HG03045 (cell line): ENCODE measurements around the gene B9D1.

Source experiments
- ATAC-seq: cut with Tn5 transposase; IDR thresholded peaks from one replicate; pipeline ENCODE4 v1.9.1; 2021; ENCODE audit warnings: mild to moderate bottlenecking, moderate library complexity; ENCODE audit not compliant: unreplicated experiment

Gene B9D1

DNA sequence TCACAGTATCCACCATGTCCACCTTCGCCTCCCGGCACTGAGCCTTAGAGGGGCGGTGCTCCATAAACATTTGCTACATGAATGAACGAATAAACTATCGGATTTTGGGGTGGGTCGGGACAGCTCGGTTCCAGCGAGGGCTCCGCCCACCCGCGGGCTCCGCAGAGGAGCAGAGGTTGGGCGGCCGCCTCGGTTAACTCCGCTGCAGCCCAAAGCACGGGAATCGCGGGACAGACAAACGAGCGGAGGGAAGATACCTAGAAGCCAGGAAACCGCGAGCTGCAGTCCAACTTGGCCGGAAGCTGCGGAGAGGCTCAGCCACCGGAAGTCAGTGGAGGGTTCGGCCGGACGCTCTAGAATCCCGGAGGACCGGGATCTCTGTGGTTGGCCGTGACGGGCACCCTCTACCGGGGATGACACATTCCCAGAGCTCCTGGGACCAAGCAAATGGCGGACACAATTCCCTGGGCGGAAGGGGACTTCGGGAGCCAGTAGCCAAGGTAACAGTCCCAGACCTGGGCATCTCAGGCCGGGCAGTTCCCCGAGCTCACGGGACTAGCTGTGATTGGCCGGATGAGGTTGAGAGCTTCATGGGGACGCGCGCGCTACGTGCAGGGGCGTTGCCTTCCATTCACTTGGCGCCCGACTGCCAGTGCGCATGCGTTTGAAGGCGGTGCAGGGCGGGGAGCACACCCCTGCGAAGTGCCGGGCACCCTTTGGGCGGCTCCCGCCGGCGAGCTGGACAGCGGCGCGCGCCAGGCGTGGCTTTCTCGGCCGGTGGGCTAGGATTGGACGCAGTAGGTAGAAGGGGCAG is 15.3 kb upstream of the B9D1 start:
- peak; percentile 92 for ATAC-seq

DNA sequence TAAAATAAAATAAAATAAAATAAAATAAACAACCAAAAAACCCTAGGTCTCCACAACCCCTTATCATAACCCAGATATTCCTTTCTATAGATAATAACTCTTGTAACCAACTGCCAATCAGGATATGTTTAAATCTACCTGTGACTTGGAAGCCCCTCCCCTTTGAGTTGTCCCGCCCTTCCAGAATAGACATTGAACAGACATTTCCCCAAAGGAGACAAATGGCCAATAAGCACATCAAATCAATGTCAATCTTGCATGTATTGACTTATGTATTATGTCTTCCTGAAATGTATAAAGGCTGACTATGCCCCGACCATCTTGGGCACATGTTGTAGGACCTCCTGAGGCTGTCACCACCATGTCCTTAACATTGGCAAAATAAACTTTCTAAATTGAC is 14.3 kb upstream of the B9D1 start:
- no peak for ATAC-seq

DNA sequence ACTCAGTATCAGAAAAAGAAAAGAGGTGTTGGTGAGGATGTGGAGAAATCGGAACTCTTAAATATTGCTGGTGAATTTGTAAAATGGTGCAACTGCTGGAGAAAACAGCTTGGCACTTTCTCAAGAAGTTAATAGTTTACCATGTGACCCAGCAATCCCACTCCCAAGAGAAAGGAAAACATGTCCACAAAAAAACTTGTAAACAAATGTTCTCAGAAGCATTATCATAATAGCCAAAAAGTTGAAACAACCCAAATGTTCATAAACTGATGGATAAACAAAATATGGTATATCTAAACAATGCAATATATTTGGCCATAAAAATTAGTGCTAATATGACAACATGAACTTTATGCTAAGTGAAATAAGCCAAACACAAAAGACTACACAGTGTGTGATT is 13.2 kb upstream of the B9D1 start:
- no peak for ATAC-seq

DNA sequence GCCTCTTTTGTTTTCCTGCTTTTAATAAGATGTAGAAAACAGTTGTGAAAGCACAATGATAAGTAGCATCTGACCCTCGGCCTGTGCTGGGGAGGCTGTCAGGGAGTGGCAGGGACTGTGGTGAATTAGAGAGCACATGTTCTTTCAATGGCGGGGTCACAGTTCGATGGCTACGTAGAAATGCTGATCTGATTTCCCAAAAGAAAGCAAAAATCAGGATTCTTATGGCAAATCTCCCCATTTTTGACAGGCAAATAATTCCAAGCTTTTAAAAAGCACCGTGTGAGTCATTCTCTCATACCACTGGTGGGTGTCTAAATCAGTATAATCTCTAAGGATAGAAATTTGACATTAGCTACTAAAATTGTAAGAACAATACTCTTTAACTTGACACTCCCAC is 11.6 kb upstream of the B9D1 start:
- no peak for ATAC-seq

DNA sequence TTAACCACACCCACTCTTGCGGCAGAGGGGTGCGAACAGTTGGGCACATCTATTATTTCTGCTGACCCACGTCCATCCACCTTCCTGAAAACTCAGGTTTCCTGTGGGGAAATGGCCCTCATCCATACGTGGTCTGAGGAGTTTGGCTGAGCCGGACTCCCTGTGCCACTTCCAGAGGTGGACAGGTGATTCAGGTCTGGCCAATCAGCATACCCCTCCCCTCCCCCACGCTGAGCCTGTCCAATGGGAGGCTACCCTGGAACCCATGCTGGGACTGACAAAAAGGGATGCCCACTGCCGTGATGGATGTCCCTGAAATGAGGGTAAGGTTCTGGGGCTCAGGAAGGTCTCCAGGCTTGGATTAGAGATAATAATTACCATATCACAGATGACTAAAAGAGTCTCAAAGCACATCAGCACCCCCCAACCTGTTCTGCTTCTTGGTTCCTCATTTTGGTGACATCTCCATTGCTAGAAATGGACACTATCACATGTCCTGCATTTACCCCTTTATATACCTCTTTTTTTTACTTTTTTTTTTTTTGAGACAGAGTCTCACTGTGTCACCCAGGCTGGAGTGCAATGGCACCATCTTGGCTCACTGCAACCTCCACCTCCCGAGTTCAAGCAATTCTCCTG is 10.5 kb upstream of the B9D1 start:
- ATAC-seq = no peak

DNA sequence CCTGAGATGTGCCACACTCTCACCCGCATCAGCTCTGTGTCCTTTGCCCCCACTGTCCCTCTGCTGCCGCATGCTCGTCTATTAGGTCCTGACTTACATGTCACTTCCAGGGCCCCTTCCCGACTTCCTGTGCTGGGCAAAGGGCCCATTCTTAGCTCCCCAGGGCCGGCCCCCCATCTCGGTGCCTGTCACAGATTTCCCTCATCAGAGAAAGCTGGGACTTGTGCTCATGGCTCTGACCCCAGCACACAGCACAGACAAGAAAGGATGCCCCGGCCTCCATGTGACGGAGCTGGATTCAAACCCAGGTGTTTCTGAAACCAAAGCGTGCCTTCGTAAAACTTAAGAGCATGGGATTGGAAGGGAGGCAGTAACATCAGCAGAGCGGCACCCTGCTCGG is 9.9 kb upstream of the B9D1 start:
- ATAC-seq = no peak

DNA sequence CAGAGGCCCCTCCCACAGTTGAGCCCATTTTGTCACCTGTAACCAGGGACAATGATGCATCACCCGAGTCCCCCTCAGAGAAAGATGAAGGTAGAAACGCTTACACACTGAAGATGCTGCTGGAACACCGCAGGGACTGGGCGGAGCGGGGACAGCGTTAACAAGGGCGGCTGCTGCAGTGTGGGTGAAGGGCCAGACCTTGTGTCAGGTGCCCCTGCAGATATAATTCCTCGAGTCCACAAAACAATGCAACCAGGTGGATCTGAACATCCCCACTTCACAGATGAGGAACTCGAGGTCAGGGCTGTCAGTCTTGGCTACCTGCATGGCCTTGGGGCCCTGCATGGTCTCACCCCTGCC is 9.5 kb upstream of the B9D1 start:
- no peak for ATAC-seq

DNA sequence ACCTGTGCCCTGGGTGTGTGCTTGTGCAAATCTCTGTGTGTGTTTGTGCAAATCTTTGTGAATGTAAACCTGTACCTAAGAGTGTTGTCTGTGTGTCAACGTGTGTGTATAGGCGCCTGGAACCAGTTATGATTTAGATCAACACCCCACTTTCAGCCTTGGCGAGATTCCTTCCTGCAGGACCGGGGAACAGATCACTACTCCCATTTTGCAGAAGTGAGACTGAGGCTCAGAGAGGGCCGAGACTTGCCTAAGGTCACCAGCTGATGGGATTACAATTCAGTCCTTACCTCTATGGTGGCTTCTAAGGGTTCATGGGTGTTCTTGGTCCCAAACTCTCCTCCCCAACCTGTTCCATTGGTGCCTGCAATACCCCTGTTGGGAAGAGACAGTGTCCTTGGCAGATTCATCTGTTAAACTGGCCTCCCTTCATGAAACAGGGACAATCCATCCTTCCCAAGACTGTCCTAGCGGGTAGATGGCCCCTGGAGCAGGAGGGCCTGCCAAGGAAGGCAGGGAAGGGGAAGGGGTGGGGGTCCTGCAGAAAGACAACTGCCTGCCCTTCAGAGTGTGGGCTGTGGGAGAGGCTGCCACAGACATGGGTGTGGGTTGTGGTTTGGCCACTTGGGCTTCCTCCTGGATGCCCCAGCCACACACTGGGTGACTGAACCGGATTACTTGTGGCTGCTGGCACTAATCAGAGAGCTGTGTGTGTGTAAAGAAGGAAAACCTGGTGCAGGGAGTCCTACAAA is 8.9 kb upstream of the B9D1 start:
- no peak for ATAC-seq

DNA sequence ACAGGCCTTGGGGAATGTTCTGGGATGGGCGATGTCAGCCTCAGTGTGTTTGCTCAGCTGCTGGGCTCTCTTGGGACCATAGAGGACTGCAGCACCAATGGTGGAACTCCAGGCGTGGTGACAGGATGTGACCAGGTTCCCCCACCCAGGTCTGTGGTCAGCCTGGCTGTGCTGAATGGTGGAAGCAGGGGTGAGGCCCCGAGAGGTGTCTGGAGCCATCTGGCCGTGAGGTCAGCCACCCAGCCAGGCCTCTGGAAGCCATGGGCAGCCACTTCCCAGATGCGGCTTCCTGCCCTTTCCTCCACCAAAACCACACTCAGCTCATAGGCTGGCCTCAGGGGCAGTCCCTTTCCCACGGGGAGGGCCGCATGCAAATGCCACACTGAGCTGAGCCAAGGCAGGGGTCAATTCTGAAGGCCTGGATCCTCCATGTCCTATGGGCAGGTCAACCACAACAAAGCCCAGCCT is 8.0 kb upstream of the B9D1 start:
- no peak for ATAC-seq

DNA sequence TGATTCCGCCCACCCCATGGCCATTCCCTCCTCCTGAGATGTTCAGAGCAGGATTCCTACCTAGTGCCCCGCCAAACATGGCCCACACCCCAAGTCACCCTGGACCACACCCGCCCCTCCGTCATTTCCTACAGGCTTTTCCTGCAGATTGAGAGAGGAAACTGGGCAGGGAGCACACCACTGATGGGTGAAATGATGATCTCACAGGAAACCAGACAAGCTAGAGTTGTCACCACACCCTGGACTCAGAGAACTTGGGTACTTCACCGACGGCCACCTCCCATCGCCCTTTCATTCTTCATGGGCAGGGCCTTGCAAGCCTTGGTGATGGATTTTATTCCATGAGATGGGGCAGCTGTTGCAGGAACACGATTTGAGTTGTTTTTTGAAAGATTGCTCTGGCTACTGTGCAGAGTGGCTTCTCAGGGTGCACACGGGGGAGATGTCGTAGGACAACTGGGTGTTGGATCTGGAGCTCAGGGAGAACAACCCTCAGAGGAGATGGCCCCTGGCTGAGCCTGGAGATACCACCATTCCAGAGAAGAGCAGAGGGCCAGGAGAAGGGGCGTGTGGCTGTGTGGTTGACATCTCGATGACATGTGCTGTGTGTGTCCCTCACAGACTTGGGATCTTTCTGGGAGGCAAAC is 7.4 kb upstream of the B9D1 start:
- ATAC-seq = no peak

DNA sequence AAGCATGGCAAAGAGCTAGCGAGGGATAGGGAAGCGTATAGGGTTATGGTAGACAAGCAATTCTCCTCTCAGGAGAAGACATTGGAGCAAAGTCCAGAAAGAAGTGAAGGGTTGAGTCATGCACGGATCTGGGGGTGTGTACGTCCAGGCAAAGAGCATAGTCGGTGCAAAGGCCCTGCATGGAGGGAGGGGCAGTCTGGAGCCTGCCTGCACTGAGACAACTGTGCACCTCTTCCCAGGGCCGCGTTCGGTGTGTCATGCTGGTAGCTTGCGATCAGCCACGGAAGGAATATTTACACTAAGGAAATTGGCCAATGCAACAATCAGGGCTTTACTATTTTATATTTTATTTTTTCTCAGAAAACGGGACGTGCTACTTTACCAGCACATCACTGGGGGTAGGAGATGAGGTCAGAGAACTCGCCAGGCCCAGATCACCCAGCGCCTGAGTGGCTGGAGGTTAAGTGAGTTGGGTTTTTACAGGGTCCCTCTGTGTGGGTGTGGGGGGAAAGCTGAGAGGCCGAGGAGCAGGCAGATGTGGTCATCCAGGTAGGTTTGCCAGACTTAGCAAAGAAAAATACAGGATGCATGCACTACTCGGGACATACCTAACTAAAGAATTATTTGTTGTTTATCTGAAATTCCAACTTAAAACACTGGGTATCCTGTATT is 6.7 kb upstream of the B9D1 start:
- ATAC-seq = no peak

DNA sequence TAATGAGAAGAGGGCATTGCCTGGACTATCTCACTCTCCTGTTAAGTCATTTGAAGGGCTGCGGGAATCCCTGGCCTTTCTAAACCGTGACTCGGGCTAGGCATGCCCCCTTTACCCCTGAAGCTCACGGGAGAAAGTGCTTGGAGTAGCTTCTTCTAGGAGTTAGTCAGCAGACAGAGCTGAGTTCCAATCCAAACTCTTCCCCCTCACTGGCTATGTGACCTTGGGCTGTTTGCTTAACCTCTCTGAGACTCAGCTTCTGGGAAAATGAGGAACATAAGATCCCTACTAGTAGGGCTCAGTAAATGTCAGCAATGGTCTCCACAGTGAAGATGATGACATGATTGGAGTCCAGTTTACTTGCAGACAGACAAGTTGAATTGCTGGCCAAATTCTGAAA is 5.7 kb upstream of the B9D1 start:
- no peak for ATAC-seq

DNA sequence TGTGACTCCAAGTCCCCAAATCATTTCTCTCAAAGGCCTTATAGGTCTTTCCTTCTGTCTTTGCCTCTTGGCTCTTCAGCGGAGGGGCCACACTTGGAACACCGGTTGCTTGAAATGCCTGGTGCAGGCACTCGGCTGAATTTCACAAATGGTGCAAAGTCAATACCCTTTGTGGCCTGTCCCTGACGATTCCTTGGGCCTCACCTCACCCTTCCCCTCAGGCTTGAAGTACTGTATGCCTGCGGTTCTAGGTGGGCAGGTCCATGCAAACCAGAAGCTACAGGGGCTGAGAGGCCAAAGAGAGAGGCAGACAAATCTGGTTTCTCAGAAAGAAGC is 4.1 kb upstream of the B9D1 start:
- no peak for ATAC-seq

DNA sequence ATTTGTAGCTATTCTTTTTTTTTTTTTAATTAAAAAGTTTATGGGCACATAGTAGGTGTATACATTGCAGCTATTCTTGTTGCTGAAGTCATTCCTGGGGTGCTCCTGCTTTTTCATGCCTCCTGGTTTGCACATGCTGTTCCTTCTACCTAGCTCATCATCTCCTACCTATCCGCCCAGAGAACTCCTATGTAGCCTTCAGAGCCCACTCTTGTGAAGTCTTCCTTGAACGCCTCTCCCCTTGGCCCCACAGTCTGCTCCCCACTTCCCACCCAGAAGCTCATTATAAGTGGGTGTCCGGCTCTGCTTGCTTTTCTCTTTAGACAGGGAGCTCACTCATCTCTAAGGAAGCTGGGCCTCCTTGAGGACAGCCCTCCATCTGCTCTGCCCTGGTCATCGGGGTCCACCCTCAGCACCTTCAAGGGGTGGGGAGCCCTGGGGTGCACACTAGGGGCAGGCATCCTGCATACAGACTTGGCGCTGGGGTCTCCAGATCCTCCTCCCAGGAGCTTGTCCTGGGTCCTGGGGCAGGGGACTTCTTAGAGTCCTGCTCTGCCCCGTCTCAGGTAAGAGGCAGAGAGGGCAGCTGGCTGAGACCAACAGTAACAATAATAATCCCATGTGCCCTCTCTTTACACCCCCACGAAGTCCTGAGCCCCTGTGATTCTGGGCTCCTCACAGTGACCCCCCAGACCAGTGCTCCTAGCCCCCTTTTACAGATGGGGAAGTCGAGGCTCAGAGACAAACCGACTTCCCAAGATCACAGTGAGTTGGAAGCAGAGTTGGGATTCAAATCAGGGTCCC is 3.5 kb upstream of the B9D1 start:
- ATAC-seq = no peak

DNA sequence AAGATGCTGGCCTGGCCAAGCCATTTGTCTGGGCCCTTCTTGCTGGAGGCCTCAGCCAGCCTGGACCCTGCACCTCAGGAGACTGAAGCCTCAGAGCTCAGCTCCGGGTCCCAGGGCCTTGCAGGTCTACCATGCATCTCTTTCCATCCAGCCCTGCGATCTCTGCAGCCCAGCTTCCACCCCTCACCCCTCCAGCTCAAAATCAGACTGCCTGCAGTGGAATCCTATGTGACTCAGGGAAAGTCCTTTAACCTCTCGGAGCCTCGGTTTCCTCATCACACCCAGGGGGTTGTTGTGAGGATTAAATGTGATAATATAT is 2.9 kb upstream of the B9D1 start:
- no peak for ATAC-seq

DNA sequence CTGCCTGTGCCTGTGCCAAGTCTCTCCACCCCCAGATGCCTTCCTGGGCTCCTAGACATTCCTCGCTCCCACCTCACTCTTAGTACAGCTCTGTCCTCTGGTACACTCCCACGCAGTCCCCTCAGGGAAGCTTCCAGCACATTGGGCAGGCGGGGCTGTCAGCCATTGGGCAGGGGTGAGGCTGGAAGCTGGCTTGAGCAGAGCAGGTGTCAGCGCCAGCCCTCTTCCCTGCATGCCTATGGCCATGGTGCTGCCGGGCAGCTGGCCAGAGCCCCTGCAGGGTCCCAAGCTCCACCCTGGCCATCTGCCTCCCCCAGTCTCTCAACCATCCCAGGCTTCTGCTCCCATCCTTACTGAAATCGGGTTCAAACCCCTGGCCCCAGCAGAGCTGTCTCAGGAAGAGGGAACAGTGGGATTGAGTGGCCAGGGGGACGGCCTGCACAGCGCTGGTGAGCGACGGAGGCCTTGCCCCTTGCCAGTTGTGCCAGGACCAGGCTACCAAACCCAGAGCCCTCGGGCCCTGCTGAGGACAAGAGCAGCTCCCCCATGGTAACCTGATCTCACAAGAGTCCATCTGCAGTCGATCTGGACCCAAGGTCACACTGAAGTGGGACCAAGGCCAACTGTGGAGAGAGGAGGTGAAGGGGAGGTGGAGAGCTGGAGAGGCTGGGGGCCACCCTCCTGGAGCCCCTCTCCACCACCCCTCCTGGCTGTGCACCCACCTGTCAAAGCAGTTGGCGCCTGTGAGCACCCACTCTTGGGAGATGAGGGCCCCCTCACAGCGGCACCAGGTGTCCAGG is 2.4 kb upstream of the B9D1 start:
- no peak for ATAC-seq

DNA sequence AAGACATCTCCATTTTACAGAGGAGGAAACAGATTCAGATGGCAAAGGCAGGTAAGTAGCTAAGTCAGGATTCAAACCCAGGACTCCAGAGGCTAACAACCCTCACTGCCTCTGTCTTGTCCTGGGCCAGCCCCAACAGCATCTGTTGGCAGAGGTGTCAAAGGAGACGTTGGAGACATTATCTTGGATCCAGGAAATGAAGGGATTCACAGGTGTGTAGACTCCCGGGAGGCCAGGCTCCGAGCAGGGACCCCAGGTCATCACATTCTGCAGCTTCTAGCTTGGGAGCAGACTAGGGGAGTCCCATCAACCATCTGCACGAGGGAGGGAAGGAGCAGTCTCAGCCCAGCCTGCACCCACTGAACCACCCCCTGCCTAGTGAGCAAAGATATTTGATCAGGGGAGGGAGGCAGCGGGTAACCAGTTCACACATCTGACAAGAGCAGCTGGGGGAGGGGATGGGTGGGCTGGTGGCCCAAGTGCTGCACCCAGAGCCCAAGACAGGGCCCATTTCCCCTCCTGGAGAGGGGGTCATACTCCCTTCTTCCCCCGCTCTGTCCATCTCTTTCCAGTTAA is 1.0 kb upstream of the B9D1 start:
- no peak for ATAC-seq

DNA sequence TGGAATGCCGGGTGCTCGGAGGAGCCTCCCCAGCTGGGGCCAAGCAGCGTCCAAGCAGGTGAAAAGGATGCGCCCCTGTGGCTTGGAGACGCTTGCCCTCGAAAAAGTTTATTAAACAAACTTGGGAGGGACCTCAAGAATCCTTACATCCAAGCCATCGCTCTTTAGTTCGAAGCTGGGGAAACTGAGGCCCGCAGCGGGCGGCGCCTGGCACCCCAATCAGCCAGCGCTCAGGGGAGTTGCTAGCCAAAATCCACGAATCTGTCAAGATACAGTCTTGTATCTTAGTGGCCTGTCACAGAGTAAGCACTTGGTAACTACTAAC is 553 bp upstream of the B9D1 start:
- no peak for ATAC-seq

DNA sequence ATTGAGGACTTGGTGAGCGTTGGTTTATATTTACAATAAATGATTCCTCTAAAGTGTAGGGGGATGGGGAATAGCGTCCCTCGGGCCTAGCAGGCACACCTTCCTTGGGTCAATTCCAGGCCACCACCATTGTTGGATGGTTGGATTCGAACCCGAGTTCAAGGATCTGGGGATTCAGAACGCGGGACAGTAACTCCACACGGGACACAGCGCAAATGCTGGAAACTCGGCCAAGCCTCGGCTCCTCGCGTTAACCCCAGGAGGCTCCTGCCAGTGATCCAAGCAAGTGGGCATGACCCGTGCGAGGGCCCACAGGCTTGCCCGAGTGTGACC is 613 bp downstream of the B9D1 start:
- no peak for ATAC-seq

DNA sequence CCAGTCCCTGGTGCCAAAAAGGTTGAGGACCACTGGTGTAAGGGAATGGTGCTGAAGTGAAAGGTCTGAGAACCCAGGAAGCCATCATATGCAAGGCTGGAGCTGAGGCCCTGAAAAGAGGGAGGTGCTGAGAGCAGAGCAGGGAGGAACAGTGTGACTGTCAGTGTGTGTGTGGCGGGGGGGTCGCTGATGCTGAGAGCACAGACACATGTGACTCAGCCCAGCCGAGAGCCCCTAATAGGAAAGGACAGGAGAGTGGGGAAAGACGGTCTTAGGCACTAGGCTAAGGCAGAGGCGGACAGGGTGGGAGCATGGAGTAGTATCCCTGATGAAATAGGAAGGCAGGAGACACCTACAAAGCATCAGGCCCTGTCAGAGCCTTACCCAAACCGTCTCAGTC is 1.2 kb downstream of the B9D1 start:
- ATAC-seq = no peak
